ENCODE results near the gene FHIP1A. TPM values are rescaled to one million over a fixed set of nuclear protein-coding genes. Genes with fewer than 3 reads are reported as not detected.
A peak's percentile ranks its signal among the peaks of the same experiment; 100 is the strongest.

FHIP1A gene
- total and polyA plus RNA-seq, 8 donors: 3.7 to 20.0 (median 5.0) TPM

GRCh38 chr4:151438154-151438553 is 29.2 kb downstream of the FHIP1A start:
- H3K4me3 ChIP-seq: no peak overlapping the region
- TF ChIP-seq CTCF (IDR thresholded peaks at IDR 0.05): no peak
- H3K27ac ChIP-seq: no peak overlapping the region
- no peaks in the 10 kb centered on the region for H3K4me1 ChIP-seq
- H3K9me3 ChIP-seq: no peaks in the 10 kb centered on the region
- intact Hi-C loops (cut with DNase I): no loop called here
- H3K36me3 ChIP-seq: no peaks in the 10 kb centered on the region
- no peaks in the 10 kb centered on the region for H3K27me3 ChIP-seq
- DNase-seq (peak in 1 of 4 donors; percentile 39), ATAC-seq (no peak)

- ATAC-seq (no peak), DNase-seq (no peak)
- Histone ChIP-seq H3K9me3 (no peaks in the 10 kb centered on the region), H3K27me3 (no peaks in the 10 kb centered on the region), H3K27ac (no peak overlapping the region), H3K4me1 (no peaks in the 10 kb centered on the region), H3K36me3 (no peaks in the 10 kb centered on the region), H3K4me3 (no peak overlapping the region)
- intact Hi-C loops (cut with DNase I): no loop called here
- no peak for TF ChIP-seq CTCF (IDR thresholded peaks at IDR 0.05)
These were observed 30.3 kb downstream of the FHIP1A start for GRCh38 chr4:151439320-151439719.

GRCh38 chr4:151442002-151442401 is 33.0 kb downstream of the FHIP1A start:
- TF ChIP-seq CTCF (IDR thresholded peaks at IDR 0.05): no peak
- DNase-seq: no peak
- Histone ChIP-seq H3K27ac (no peak overlapping the region), H3K36me3 (no peaks in the 10 kb centered on the region), H3K27me3 (no peaks in the 10 kb centered on the region), H3K9me3 (no peaks in the 10 kb centered on the region), H3K4me3 (no peak overlapping the region), H3K4me1 (no peaks in the 10 kb centered on the region)
- intact Hi-C loops (cut with DNase I): no loop called here
- no peak for ATAC-seq

GRCh38 chr4:151443247-151443646 is 34.3 kb downstream of the FHIP1A start:
- H3K36me3 ChIP-seq: no peaks in the 10 kb centered on the region
- no peaks in the 10 kb centered on the region for H3K9me3 ChIP-seq
- ATAC-seq (no peak), DNase-seq (no peak)
- no peak overlapping the region for H3K4me3 ChIP-seq
- no peaks in the 10 kb centered on the region for H3K4me1 ChIP-seq
- intact Hi-C loops (cut with DNase I): no loop called here
- no peak overlapping the region for H3K27ac ChIP-seq
- no peaks in the 10 kb centered on the region for H3K27me3 ChIP-seq
- TF ChIP-seq CTCF (IDR thresholded peaks at IDR 0.05): no peak

GRCh38 chr4:151443752-151444151 is 34.8 kb downstream of the FHIP1A start:
- intact Hi-C loops (cut with DNase I): no loop called here
- no peaks in the 10 kb centered on the region for H3K4me1 ChIP-seq
- ATAC-seq: no peak
- H3K4me3 ChIP-seq: no peak overlapping the region
- H3K36me3 ChIP-seq: no peaks in the 10 kb centered on the region
- no peak overlapping the region for H3K27ac ChIP-seq
- DNase-seq: no peak
- H3K27me3 ChIP-seq: no peaks in the 10 kb centered on the region
- no peak for TF ChIP-seq CTCF (IDR thresholded peaks at IDR 0.05)
- no peaks in the 10 kb centered on the region for H3K9me3 ChIP-seq

Data from left lung (tissue), 10 donors.